GM06990 (cell line): Measurements from ENCODE around the gene MGAM2.

Experiments
- DNase-seq: peaks from one replicate; pipeline ENCODE4 v3.0.0-alpha.2; 2011; ENCODE audit not compliant: insufficient read length; ENCODE audit errors: extremely low read depth
- H3K27me3 ChIP-seq: replicated peaks from 2 replicates; pipeline ENCODE4 v1.6.0; 2011; ENCODE audit warnings: low read length; ENCODE audit not compliant: control insufficient read depth, insufficient read depth
- H3K36me3 ChIP-seq: 2 replicates; pipeline ENCODE4 v1.5.1; 2011; ENCODE audit warnings: low read length; ENCODE audit not compliant: control insufficient read depth, insufficient read depth
- H3K4me3 ChIP-seq: replicated peaks from 2 replicates; pipeline ENCODE4 v1.5.1; 2011; ENCODE audit warnings: low read depth, mild to moderate bottlenecking, control low read depth, low read length
- CTCF ChIP-seq: IDR thresholded peaks from 2 replicates; pipeline ENCODE4 v1.5.1; 2011; ENCODE audit warnings: low read length, control low read depth, mild to moderate bottlenecking, inconsistent platforms; ENCODE audit not compliant: insufficient read depth, poor library complexity, severe bottlenecking

Gene MGAM2

GRCh38 chr7:142161921-142162320 lies 50.4 kb downstream of the MGAM2 start:
- no peak for TF ChIP-seq CTCF

GRCh38 chr7:142168746-142169145 lies 57.2 kb downstream of the MGAM2 start:
- no peak for TF ChIP-seq CTCF
- no peak for DNase-seq
- H3K27me3 ChIP-seq: no peaks in the 10 kb centered on the region
- H3K36me3 ChIP-seq: no peaks in the 10 kb centered on the region
- no peak overlapping the region for H3K4me3 ChIP-seq

More at GRCh38 chr7:142161921-142162320, 50.4 kb downstream of the MGAM2 start:
- no peak for DNase-seq
- no peaks in the 10 kb centered on the region for H3K36me3 ChIP-seq
- H3K4me3 ChIP-seq: no peak overlapping the region
- no peaks in the 10 kb centered on the region for H3K27me3 ChIP-seq

GRCh38 chr7:142172932-142173331 lies 61.4 kb downstream of the MGAM2 start:
- no peak for DNase-seq
- TF ChIP-seq CTCF: no peak
- Histone ChIP-seq H3K36me3 (no peaks in the 10 kb centered on the region), H3K4me3 (no peak overlapping the region), H3K27me3 (no peaks in the 10 kb centered on the region)

- Histone ChIP-seq H3K27me3 (no peaks in the 10 kb centered on the region), H3K36me3 (no peaks in the 10 kb centered on the region), H3K4me3 (no peak overlapping the region)
- DNase-seq: no peak
- TF ChIP-seq CTCF: no peak
Observed at GRCh38 chr7:142174441-142174840, 62.9 kb downstream of the MGAM2 start.

- no peak overlapping the region for H3K4me3 ChIP-seq
- DNase-seq: no peak
- H3K36me3 ChIP-seq: no peaks in the 10 kb centered on the region
- TF ChIP-seq CTCF: no peak
- H3K27me3 ChIP-seq: no peaks in the 10 kb centered on the region
Observed at GRCh38 chr7:142175594-142175993, 64.1 kb downstream of the MGAM2 start.

- Histone ChIP-seq H3K27me3 (no peaks in the 10 kb centered on the region; the same call in 1 of the 2 replicates), H3K4me3 (no peak overlapping the region), H3K36me3 (no peaks in the 10 kb centered on the region)
- no peak for DNase-seq
- TF ChIP-seq CTCF: no peak
Observed at GRCh38 chr7:142176901-142177300, 65.4 kb downstream of the MGAM2 start.
